Measurements from ENCODE around the gene EXOC4. TPM values are rescaled to one million over a fixed set of nuclear protein-coding genes. Genes with fewer than 3 reads are reported as not detected.
A peak's percentile ranks its signal among the peaks of the same experiment; 100 is the strongest.

EXOC4 gene
- total RNA-seq, 1 experiment from 2014 or later, result 75.8 TPM

DNA sequence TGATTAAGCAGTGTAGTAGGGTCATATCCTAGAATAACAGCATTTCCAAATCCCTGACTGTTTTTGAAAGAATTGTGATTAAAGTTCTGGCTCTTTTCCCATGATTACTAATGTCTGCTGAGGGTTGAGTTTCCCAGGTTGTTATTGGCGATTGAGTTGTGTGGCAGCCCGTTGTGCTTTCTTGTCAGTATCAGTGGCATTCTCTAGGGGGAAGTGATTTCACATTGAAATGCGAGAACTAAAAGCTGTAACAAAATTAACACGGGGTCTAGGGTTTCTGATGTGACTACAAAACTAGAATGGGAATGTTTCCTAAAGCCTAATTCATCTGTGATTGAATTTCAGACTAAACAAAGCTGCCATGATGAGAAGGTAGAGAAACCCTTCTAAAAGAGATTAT is 349.4 kb downstream of the EXOC4 start:
- Mint-ChIP-seq H3K36me3 (ENCODE audit: insufficient read depth in 1 of 3, low read depth in 3 of 3) (no peaks in the 10 kb centered on the region), H3K4me1 (peaks cover 4% of the 10 kb centered on the region in 2 experiments; a peak in 3 of 4 replicates), H3K4me3 (no peak overlapping the region), H3K27me3 (ENCODE audit: low read depth) (no peaks in the 10 kb centered on the region), H3K9me3 (no peaks in the 10 kb centered on the region), H3K27ac (peak overlapping the region in 2 of 3 experiments; percentile 17 to 21; a peak in 1 of 7 replicates)
- Histone ChIP-seq H3K23ac (ENCODE audit: insufficient read length, low read depth, low read length) (no peak overlapping the region), H3K14ac (ENCODE audit: insufficient read depth, low read length) (no peak overlapping the region), H2BK120ac (ENCODE audit: low read depth, low read length, poor library complexity, severe bottlenecking) (no peak overlapping the region), H4K8ac (replicated peaks; ENCODE audit: insufficient read length, low read depth, low read length) (no peak overlapping the region), H2AK5ac (ENCODE audit: insufficient read length, low read length) (no peak overlapping the region), H3K79me1 (ENCODE audit: insufficient read depth, low read depth, low read length, poor library complexity, severe bottlenecking) (no peaks in the 10 kb centered on the region), H3K9me3 (ENCODE audit: control insufficient read depth, low read depth, low read length) (no peaks in the 10 kb centered on the region), H2BK20ac (ENCODE audit: low read depth, low read length, poor library complexity, severe bottlenecking) (no peak overlapping the region), H3K23me2 (ENCODE audit: insufficient read length, low read depth, low read length, poor library complexity, severe bottlenecking) (no peaks in the 10 kb centered on the region), H3K4ac (ENCODE audit: low read depth, low read length) (no peak overlapping the region), H3K9ac (ENCODE audit: extremely low read depth, insufficient read length, low read length) (no peak overlapping the region), H4K5ac (ENCODE audit: insufficient read length, low read depth, low read length) (no peak overlapping the region), H2AFZ (ENCODE audit: low read length) (no peak overlapping the region), H3K27ac (ENCODE audit: insufficient read length, low read depth, low read length) (no peak overlapping the region), H2BK15ac (ENCODE audit: low read depth, low read length) (no peak overlapping the region), H3K4me1 (ENCODE audit: insufficient read depth, low read length) (no peaks in the 10 kb centered on the region), H4K20me1 (ENCODE audit: control insufficient read depth, insufficient read depth, insufficient read length) (no peaks in the 10 kb centered on the region), H2BK12ac (ENCODE audit: insufficient read length, low read depth, low read length) (no peak overlapping the region), H4K91ac (ENCODE audit: insufficient read length, low read depth, low read length) (no peak overlapping the region), H3K56ac (ENCODE audit: insufficient read length, low read depth, low read length) (no peak overlapping the region), H3K18ac (ENCODE audit: insufficient read length, low read depth, low read length) (no peak overlapping the region), H3K4me2 (ENCODE audit: insufficient read depth, insufficient read length, low read length) (no peak overlapping the region), H3K79me2 (ENCODE audit: insufficient read depth, low read length) (no peaks in the 10 kb centered on the region), H2BK5ac (ENCODE audit: insufficient read length, low read length) (no peak overlapping the region), H3T11ph (ENCODE audit: low read length) (no peak overlapping the region), H3K27me3 (ENCODE audit: insufficient read depth, low read length) (no peaks in the 10 kb centered on the region)
- no peak for DNase-seq
- no peak for TF ChIP-seq CTCF (conservative IDR thresholded peaks at IDR 0.05)
- no CpG with 5 or more reads among the region's 4 CpGs for WGBS (ENCODE audit: extremely low coverage, insufficient read length, low lambda C conversion rate)
